ENCODE measurements around the gene CD46.

- no peak for TF ChIP-seq FOXK2 (IDR thresholded peaks at IDR 0.05)
- no peak for TF ChIP-seq SP1 (IDR thresholded peaks at IDR 0.05)
- no peak for TF ChIP-seq NFRKB (IDR thresholded peaks at IDR 0.05)
- no peak for TF ChIP-seq FOXM1 (IDR thresholded peaks at IDR 0.05; ENCODE audit: borderline replicate concordance)
- TF ChIP-seq FOXA1 (IDR thresholded peaks at IDR 0.05): no peak
- TF ChIP-seq ELF4 (IDR thresholded peaks at IDR 0.05): no peak
- TF ChIP-seq L3MBTL2 (conservative IDR thresholded peaks at IDR 0.05): no peak
- no peak for TF ChIP-seq ZNF384 (IDR thresholded peaks at IDR 0.05)
- no peak for TF ChIP-seq LEF1 (IDR thresholded peaks at IDR 0.05; ENCODE audit: borderline replicate concordance)
Measured at GRCh38 chr1:207821464-207822045, 69.7 kb downstream of the CD46 start.

All from HEK293T (cell line).